Measurements from ENCODE around the gene HIPK4. TPM values are rescaled to one million over a fixed set of nuclear protein-coding genes. Genes with fewer than 3 reads are reported as not detected.

The HIPK4 gene
- polyA plus RNA-seq, 3 donors = 0.09 TPM; not detected in 2

DNA sequence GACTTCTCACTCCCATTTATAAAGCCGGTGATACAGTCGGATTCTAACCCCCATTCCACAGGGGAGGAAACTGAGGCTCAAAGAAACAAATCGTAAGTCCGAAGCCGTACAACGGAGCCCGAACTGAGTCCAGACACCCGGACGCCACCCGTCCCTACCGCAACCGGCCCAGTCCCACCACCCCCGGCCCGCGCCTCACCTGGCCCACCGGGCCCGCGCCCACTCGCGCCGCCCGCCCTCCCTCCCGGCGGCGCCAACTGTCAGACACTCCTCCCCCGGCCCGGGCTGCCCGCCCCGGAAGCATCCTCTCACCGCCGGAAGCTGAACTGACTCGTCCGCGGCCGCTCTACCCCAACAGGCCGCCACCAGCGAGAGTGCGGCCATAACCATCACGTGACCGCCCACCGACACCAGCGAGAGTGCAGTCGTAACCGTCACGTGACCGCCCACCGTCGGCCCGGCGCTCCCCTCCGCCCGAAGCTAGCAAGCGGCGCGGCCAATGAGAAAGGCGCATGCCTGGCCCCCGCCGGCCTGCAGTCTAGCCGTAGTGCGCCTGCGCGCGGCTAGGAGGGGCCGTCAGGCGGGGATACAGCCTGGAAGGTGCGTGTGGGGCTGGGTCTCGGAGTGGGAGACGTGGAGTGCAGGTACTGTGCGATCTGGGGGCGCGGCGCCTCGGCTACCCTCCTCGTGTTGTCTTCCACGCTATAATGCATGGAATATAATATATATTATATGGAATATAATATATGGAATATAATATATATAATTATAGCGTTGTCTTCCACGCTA, 41.7 kb downstream of the HIPK4 start, which contains the start of the genes C19orf47 and PLD3:
Gene C19orf47, minus strand, starts transcription at position 273 of the 789 bp plus-strand sequence. CDS start 6,540 bp downstream, outside the sequence.
Gene PLD3, plus strand, starts transcription at position 571 of the 789 bp plus-strand sequence. CDS start 17,789 bp downstream, outside the sequence.
- Histone ChIP-seq H3K27ac (ENCODE audit: low read depth in 1 of 2, low read length in 2 of 2) (peak within 1 kb of the TSS; percentile 64 to 89), H3K4me1 (ENCODE audit: control insufficient read depth in 1 of 2, insufficient read depth in 2 of 2, low read length in 2 of 2) (peaks cover 23 to 24% of the 10 kb centered on the region in 2 donors), H3K79me2 (ENCODE audit: insufficient read depth, low read length) (peaks cover 54% of the 10 kb centered on the region), H4K20me1 (ENCODE audit: insufficient read depth, low read length) (no peaks in the 10 kb centered on the region), H3K9me3 (replicated peaks in 1 of 2; ENCODE audit: control insufficient read depth in 1 of 2, insufficient read depth in 1 of 2, low read length in 2 of 2) (no peaks in the 10 kb centered on the region), H2AFZ (ENCODE audit: insufficient read depth, low read depth, low read length, poor library complexity, severe bottlenecking) (peak within 1 kb of the TSS; percentile 80), H3K36me3 (replicated peaks in 1 of 2; ENCODE audit: control insufficient read depth in 1 of 2, insufficient read depth in 2 of 2, low read length in 2 of 2) (peaks cover 3% of the 10 kb centered on the region in 2 donors), H3K4me3 (replicated peaks in 1 of 3; ENCODE audit: low read depth in 2 of 3, low read length in 3 of 3) (peak within 1 kb of the TSS; percentile 73 to 96 (median 91)), H3K9ac (ENCODE audit: insufficient read depth, low read length, poor library complexity, severe bottlenecking) (peak within 1 kb of the TSS; percentile 79), H3K27me3 (ENCODE audit: control insufficient read depth in 2 of 2, insufficient read depth in 2 of 2, low read length in 2 of 2) (no peaks in the 10 kb centered on the region), H3K4me2 (replicated peaks; ENCODE audit: extremely low read depth, low read length, poor library complexity, severe bottlenecking) (peak within 1 kb of the TSS; percentile 83)
- H3K36me3 Mint-ChIP-seq = peaks cover 13 to 31% of the 10 kb centered on the region in 2 donors
- TF ChIP-seq, protein P1, sequence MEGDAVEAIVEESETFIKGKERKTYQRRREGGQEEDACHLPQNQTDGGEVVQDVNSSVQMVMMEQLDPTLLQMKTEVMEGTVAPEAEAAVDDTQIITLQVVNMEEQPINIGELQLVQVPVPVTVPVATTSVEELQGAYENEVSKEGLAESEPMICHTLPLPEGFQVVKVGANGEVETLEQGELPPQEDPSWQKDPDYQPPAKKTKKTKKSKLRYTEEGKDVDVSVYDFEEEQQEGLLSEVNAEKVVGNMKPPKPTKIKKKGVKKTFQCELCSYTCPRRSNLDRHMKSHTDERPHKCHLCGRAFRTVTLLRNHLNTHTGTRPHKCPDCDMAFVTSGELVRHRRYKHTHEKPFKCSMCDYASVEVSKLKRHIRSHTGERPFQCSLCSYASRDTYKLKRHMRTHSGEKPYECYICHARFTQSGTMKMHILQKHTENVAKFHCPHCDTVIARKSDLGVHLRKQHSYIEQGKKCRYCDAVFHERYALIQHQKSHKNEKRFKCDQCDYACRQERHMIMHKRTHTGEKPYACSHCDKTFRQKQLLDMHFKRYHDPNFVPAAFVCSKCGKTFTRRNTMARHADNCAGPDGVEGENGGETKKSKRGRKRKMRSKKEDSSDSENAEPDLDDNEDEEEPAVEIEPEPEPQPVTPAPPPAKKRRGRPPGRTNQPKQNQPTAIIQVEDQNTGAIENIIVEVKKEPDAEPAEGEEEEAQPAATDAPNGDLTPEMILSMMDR (IDR thresholded peaks at IDR 0.05) = no peak
- H3K4me3 Mint-ChIP-seq = peak within 1 kb of the TSS; percentile 88 to 93
- peaks cover 0 to under 1% (median 0%) of the 10 kb centered on the region in 7 donors for H3K9me3 Mint-ChIP-seq
- H3K27ac Mint-ChIP-seq = peak within 1 kb of the TSS; percentile 92 to 97 (median 95)
- under 1% methylated on average over 60 of the region's 77 CpGs for WGBS (ENCODE audit: insufficient coverage)
- DNase-seq = peak; percentile 99 to 100 (median 99)
- H3K4me1 Mint-ChIP-seq = peaks cover 36% of the 10 kb centered on the region
- intact Hi-C loops (cut with micrococcal nuclease) = loop anchor here (1.0 to 5.0 kb wide), 3 partner anchors 12 to 54 kb away; no protein-coding TSS in a partner anchor
- no peaks in the 10 kb centered on the region for H3K27me3 Mint-ChIP-seq (ENCODE audit: low read depth in 3 of 3)

DNA sequence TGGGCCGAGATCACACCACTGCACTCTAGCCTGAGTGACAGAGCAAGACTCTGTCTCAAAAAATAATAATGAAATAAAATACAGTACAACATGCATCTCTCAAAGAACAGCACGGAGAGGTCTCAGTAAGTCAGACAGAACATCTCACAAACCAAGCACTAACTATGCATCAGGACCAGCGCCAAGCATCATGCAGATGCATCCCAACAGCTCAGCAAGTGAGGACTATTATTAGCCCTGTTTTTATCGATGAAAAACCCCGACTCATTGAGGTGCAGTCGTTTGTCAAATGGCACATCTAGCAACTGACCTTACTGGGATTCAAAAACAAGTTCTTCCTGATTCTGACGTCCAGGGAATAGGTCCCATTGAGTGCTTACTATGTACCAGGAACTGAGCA, 45.6 kb downstream of the HIPK4 start:
- no peak for DNase-seq
- Histone ChIP-seq H3K79me2 (ENCODE audit: insufficient read depth, low read length) (peaks cover 59% of the 10 kb centered on the region), H3K9me3 (replicated peaks in 1 of 2; ENCODE audit: control insufficient read depth in 1 of 2, insufficient read depth in 1 of 2, low read length in 2 of 2) (no peaks in the 10 kb centered on the region), H3K4me3 (replicated peaks in 1 of 3; ENCODE audit: low read depth in 2 of 3, low read length in 3 of 3) (no peak overlapping the region), H3K36me3 (replicated peaks in 1 of 2; ENCODE audit: control insufficient read depth in 1 of 2, insufficient read depth in 2 of 2, low read length in 2 of 2) (peaks cover 14 to 35% of the 10 kb centered on the region in 2 donors), H3K4me1 (ENCODE audit: control insufficient read depth in 1 of 2, insufficient read depth in 2 of 2, low read length in 2 of 2) (peaks cover 20 to 22% of the 10 kb centered on the region in 2 donors), H4K20me1 (ENCODE audit: insufficient read depth, low read length) (peaks cover 7% of the 10 kb centered on the region), H3K27ac (ENCODE audit: low read depth in 1 of 2, low read length in 2 of 2) (peak overlapping the region in 1 of 2 donors; percentile 38), H3K27me3 (ENCODE audit: control insufficient read depth in 2 of 2, insufficient read depth in 2 of 2, low read length in 2 of 2) (no peaks in the 10 kb centered on the region), H3K4me2 (replicated peaks; ENCODE audit: extremely low read depth, low read length, poor library complexity, severe bottlenecking) (no peak overlapping the region), H3K9ac (ENCODE audit: insufficient read depth, low read length, poor library complexity, severe bottlenecking) (no peak overlapping the region), H2AFZ (ENCODE audit: insufficient read depth, low read depth, low read length, poor library complexity, severe bottlenecking) (no peak overlapping the region)
- H3K4me3 Mint-ChIP-seq = no peak overlapping the region
- peaks cover 19 to 39% of the 10 kb centered on the region in 2 donors for H3K36me3 Mint-ChIP-seq
- H3K9me3 Mint-ChIP-seq = peaks cover 0 to 1% (median 0%) of the 10 kb centered on the region in 7 donors
- peaks cover 29% of the 10 kb centered on the region for H3K4me1 Mint-ChIP-seq
- H3K27ac Mint-ChIP-seq = peak overlapping the region in 2 of 7 donors; percentile 36 to 73
- peaks cover 0 to 2% (median 0%) of the 10 kb centered on the region in 3 donors for H3K27me3 Mint-ChIP-seq (ENCODE audit: low read depth in 3 of 3)
- intact Hi-C loops (cut with micrococcal nuclease) = no loop called here
- WGBS (ENCODE audit: insufficient coverage) = 42% methylated on average over 6 of the region's 7 CpGs
- TF ChIP-seq, protein P1 (IDR thresholded peaks at IDR 0.05) = no peak

Data from CD14-positive monocyte (primary cell).